ENCODE data around the gene PRKRIP1.
"Not testable (repeated sequence)": the region's sequence is repeated elsewhere in the genome, so short reads cannot be mapped to it uniquely, and the experiment has no call there.

The PRKRIP1 gene

GRCh38 chr7:102457352-102457924 is 61.3 kb downstream of the PRKRIP1 start:
- no peak for DNase-seq (ENCODE audit: low spot score)

DNA sequence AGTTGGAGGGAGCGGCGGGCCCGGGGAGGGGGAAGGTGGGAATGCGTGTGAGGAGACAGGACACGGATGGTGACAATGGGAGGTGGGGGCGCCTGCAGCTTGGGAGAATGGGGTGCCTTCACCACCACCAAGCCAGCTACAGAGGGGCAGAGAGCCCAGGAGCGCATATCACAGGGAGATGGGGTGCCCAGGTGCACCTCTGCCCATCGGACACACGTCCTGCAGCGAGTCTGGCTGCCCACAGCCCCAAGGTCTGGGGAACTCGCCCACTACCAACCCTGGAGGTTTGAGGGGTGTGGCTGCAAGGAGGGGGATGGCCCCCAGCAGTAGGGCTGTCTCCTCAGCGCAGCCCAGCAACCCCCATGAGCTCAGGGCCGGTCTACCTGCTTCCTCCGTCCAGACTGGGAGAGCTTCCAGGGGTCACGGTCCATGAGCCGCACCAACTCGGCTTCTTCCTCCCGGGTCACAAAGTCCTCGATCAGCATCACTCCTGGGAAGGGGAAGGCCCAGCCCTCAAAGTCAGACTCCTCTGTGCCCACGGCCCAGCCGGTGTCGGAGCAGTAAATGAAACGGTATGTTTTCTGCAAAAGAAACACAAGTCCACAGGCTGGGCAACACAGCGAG is 63.2 kb downstream of the PRKRIP1 start:
- DNase-seq (ENCODE audit: low spot score), result no peak

GRCh38 chr7:102460467-102460866 is 64.3 kb downstream of the PRKRIP1 start:
- DNase-seq (ENCODE audit: low spot score), result no peak

- DNase-seq (ENCODE audit: low spot score), result no peak
These were observed 67.8 kb downstream of the PRKRIP1 start for GRCh38 chr7:102463841-102464576.

DNA sequence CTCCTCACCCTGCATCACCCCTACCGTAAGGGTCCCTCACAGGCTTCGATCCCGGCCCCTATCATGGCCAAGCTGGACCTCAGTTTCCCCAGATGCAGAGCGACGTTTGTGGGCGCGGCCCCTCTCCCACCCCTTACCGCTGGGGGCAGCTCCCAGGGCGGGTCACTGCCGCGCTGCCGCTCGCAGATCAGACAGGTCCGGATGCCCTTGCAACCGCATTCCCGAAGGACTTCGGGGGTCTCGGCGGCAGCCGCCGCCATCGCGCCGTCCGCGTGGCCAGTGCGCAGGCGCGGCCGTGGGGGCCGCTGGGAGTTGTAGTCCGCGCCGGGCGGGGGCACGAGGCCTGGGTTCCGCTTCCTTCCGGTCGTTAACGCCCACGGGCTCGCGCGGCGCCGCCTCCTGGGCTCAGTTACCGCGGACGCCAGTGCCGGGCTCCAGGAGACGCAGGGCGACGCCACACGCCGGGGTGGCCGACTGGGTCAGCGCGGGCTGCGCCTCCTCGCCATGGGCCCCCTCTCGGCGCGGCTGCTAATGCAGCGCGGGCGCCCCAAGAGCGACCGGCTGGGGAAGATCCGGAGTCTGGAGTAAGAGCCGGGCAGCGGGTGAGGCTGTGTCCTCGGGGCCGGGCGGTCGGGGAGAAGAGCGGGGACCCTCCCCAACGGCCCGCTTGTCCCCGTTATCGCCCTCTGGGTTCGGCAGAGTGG is 68.6 kb downstream of the PRKRIP1 start, which contains the start of the genes ALKBH4 and LRWD1:
Gene ALKBH4, minus strand, starts transcription at position 287 of the 704 bp plus-strand sequence. Its CDS starts 27 bp downstream, at position 260.
Gene LRWD1, plus strand, starts transcription at position 408 of the 704 bp plus-strand sequence. Its CDS starts 97 bp downstream, at position 505.
- peak; percentile 89 for DNase-seq (ENCODE audit: low spot score)

GRCh38 chr7:102466097-102466496 is 69.9 kb downstream of the PRKRIP1 start:
- DNase-seq (ENCODE audit: low spot score), result no peak

- no peak for DNase-seq (ENCODE audit: low spot score)
These were observed 71.7 kb downstream of the PRKRIP1 start for GRCh38 chr7:102467581-102468477.

GRCh38 chr7:102468478-102469350 is 72.6 kb downstream of the PRKRIP1 start:
- no peak for DNase-seq (ENCODE audit: low spot score)

GRCh38 chr7:102469351-102469971 is 73.3 kb downstream of the PRKRIP1 start:
- DNase-seq (ENCODE audit: low spot score), result no peak

DNA sequence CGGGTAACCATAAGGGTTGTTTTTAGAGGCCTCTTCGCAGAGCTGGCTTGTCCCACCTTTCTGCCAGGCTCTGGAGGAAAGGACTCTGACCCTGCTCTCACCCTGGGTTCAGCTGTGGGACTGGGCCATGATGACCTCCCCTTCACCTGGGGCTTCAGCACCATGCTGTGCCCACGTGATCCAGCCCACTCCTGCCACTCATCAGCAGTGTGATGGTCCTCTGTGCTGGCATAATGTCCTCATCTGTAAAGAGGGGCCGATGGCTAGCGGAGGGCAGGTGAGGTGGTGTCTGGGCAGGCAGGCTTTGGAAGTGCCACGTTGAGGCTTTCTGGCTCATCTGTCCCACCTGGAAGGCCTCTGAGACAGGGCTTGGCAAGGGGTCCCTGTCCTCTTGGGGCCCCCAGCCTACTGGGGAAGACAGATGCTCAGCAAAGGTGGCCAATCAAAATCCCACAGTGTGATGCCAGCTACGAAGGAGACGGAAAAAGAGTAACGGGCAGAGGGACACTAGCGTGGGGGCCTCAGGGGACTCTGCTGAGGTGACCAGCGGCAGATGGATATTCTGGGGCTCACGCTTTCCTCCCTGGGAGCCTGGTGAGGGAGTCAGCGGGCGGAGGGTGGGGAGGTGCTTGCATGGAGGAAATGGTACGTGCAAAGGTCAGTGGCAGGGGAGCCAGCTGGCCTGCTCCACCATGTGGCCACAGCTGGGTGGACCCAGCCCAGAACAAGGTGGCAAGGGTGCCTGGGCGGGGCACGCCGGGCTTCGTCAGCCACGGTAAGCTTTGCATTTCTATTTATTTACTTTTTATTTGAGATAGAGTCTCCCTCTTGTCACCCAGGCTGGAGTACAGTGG is 74.0 kb downstream of the PRKRIP1 start:
- DNase-seq (ENCODE audit: low spot score), result no peak

DNA sequence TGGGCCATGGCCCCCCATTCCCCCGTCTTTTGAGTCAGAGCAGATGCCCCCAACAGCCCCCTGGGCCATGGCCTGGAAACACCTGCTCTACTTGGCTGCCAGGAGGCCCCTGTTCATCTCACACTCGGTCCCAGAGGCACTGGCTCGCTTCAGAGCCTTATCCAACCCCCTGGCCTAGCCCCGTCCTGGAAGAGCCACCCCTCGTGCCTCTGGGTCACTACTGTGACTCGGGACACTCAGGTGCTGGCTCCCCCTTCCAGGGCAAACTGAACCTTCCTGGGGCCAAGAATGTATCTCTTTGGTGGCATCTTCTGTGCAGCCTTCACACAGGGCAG is 75.6 kb downstream of the PRKRIP1 start:
- no peak for DNase-seq (ENCODE audit: low spot score)

DNA sequence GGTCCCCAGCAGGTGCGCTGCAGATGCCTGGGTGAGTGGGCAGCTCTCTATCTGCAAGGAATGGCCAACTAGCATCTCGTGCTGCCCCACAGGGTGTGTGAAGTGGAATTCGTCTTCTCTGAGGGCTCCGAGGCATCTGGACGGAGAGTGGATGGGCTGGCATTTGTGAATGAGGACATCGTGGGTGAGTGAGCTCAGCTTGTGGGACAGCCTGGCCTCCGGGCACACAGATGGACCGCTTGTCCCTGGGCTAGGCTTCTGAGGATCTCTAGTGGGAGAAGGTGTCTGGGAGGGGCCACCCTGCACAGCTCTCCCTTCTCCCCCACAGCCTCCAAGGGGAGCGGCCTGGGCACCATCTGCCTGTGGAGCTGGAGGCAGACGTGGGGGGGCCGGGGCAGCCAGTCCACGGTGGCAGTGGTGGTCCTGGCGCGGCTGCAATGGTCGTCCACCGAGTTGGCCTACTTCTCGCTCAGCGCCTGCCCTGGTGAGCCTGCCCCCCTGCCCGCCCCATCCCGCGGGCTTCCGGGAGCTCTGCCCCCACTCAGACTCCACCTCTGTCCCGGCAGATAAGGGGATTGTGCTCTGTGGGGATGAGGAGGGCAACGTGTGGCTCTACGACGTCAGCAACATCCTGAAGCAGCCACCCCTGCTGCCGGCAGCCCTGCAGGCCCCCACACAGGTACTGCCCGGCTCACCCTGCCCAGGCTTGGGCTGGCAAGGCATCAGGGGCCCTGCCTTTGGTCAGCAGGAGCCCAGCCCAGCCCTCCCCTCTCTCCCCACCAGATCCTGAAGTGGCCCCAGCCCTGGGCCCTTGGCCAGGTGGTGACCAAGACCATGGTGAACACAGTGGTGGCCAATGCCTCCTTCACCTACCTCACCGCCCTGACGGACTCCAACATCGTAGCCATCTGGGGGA is 76.2 kb downstream of the PRKRIP1 start:
- no peak for DNase-seq (ENCODE audit: low spot score)

DNA sequence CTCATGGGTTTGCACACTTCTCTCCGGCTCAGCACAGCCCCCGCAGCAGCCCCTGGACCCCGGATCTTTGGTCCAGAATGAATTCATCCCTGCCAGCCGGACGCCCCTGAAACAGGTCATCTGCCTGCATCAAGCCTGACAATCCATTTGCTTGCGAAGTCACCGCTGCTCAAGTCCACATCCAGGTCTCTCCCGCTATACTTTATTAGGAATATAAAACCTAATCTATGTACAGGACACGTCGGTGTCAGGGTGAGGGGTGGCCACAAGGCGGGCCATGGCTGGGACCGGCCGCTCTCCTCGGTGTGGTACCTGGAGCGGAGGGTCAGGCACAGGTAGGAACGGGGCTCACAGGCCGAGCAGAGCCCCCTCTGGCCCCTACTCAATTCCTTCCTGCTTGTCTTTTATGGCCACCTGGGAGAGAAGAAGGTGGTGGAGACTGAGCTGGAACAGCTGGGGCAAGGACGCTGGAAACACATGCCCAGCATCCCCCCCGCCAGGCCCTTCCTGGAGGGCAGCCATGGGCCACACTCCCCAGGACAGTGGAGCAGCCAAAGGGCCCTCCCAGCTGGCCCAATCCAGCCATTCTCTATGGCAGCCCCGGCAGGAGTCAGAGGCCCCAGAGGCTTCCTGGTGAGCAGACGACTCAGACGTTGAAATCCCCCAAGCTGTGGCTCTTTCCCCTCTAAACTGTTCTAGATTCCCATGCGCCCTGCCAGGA is 77.3 kb downstream of the PRKRIP1 start:
- no peak for DNase-seq (ENCODE audit: low spot score)

DNA sequence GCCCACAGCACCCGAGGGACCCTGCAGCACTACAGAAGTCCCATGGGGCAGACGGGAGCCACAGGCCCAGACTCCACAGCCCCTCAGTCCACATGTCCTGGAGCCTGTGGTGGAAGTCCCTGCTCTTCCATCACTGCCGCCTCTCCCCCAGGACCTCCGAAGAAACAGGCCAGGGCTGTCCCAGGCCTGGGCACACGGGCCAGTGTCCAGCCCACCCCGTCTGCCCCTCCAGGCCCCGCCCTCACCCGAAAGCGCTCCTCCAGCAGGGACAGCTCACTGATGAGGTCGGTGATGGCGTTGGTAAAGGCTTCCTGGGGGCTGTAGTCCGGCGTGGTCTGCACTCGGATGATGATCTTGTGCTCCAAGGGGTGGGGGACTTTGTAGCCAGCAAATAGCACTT is 78.0 kb downstream of the PRKRIP1 start:
- DNase-seq (ENCODE audit: low spot score), result not testable (repeated sequence)

DNA sequence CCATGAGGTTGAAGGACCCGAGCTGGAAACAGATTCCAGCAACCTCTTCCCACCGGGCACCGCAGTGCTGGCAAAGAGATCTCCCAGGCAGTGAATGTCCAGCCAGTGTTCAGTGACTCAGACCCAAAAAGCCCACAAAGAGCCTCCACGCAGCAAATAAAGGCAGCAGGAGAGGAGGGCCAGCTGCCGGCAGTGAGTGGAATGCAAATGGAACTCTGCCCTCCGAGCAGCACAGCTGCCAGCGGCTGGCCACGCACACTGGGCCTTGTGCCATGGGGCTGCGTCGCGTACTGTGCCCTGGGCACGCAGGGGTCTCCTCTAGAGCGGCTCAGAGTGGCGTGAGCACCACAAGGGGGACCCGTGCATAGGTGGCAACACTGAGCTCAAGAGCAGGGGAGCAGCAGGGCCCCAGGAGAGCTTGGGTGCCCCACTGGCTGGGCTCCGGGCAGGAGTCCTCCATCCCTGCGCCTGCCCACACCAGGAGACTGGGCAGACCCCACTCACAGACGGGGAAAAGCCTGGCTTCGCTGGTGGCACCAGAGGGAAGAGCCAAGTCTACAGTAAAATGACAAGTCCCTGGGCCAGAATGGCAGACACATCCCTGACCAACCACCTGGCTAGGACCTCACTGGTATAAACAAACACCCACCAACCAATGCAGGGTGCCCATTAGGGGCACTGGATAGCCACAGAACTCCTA is 78.7 kb downstream of the PRKRIP1 start:
- DNase-seq (ENCODE audit: low spot score), result not testable (repeated sequence)

All from putamen (tissue), 1 donor.